Mesenchymal stem cell (in vitro differentiated cells and primary cell): ENCODE data around the gene HMGXB4.

Experiments used
- DNase-seq: peaks from one replicate; pipeline ENCODE4 v3.0.0-alpha.2; 2013
- H2AFZ ChIP-seq: one replicate; pipeline ENCODE4 v1.6.1; 2013; ENCODE audit warnings: low read depth, mild to moderate bottlenecking, control low read depth, inconsistent platforms, low read length, moderate library complexity
- H2AK5ac ChIP-seq: 2 replicates; pipeline ENCODE4 v1.6.1; 2013; ENCODE audit warnings: low read length, moderate library complexity, mild to moderate bottlenecking, inconsistent platforms; ENCODE audit not compliant: severe bottlenecking
- H2BK120ac ChIP-seq: one replicate; pipeline ENCODE4 v1.6.1; 2013; ENCODE audit warnings: low read depth, mild to moderate bottlenecking, inconsistent platforms, low read length, moderate library complexity
- H2BK12ac ChIP-seq, 2 experiments: one replicate each; pipeline ENCODE4 v1.6.1; 2013; ENCODE audit warnings: inconsistent platforms in 2 of 2, low read length in 2 of 2, mild to moderate bottlenecking in 2 of 2, moderate library complexity in 2 of 2, control low read depth in 1 of 2
- H2BK15ac ChIP-seq: one replicate; pipeline ENCODE4 v1.6.1; 2013; ENCODE audit warnings: mild to moderate bottlenecking, low read depth, inconsistent platforms; ENCODE audit not compliant: poor library complexity, severe bottlenecking
- H2BK5ac ChIP-seq: 2 replicates; pipeline ENCODE4 v1.6.1; 2013; ENCODE audit warnings: low read depth, mild to moderate bottlenecking, low read length, control low read depth, inconsistent platforms; ENCODE audit not compliant: poor library complexity, severe bottlenecking
- H3K14ac ChIP-seq, 2 experiments: one replicate each; pipeline ENCODE4 v1.6.1; 2013; ENCODE audit warnings: inconsistent platforms in 2 of 2, low read length in 2 of 2, control low read depth in 1 of 2, mild to moderate bottlenecking in 1 of 2, moderate library complexity in 1 of 2
- H3K18ac ChIP-seq, 2 experiments: one replicate each; pipeline ENCODE4 v1.6.1; 2013; ENCODE audit warnings: inconsistent platforms in 2 of 2, low read length in 2 of 2, control low read depth in 1 of 2, low read depth in 1 of 2, mild to moderate bottlenecking in 1 of 2
- H3K23ac ChIP-seq, 2 experiments: one replicate each; pipeline ENCODE4 v1.6.1; 2013; ENCODE audit warnings: inconsistent platforms in 2 of 2, low read length in 2 of 2, mild to moderate bottlenecking in 2 of 2, moderate library complexity in 2 of 2, control low read depth in 1 of 2
- H3K27ac ChIP-seq: 2 replicates; pipeline ENCODE4 v1.5.1; 2013; ENCODE audit warnings: mild to moderate bottlenecking, moderate library complexity, low read length, control low read depth, inconsistent platforms; ENCODE audit not compliant: poor library complexity, severe bottlenecking
- H3K27me3 ChIP-seq, 2 experiments: 2 replicates each; pipeline versions ENCODE4 v1.6.1 to v1.7.0; 2013; ENCODE audit warnings: low read length in 2 of 2, mild to moderate bottlenecking in 2 of 2, moderate library complexity in 2 of 2, control low read depth in 1 of 2, inconsistent platforms in 1 of 2; ENCODE audit not compliant: control insufficient read depth in 1 of 2, insufficient read depth in 1 of 2
- H3K36me3 ChIP-seq, 2 experiments: 2 replicates each; pipeline versions ENCODE4 v1.6.1 to v1.7.0; 2013; ENCODE audit warnings: low read length in 2 of 2, control low read depth in 1 of 2, inconsistent platforms in 1 of 2, low read depth in 1 of 2, mild to moderate bottlenecking in 1 of 2; ENCODE audit not compliant: insufficient read depth in 2 of 2, control insufficient read depth in 1 of 2
- H3K4ac ChIP-seq, 2 experiments: one replicate each; pipeline ENCODE4 v1.6.1; 2013; ENCODE audit warnings: inconsistent platforms in 2 of 2, low read length in 2 of 2, mild to moderate bottlenecking in 2 of 2, moderate library complexity in 2 of 2, control low read depth in 1 of 2, low read depth in 1 of 2
- H3K4me1 ChIP-seq: 2 replicates; pipeline ENCODE4 v1.6.1; 2013; ENCODE audit warnings: low read depth, low read length, control low read depth; ENCODE audit not compliant: control insufficient read depth, insufficient read depth
- H3K4me2 ChIP-seq: 2 replicates; pipeline ENCODE4 v1.6.1; 2013; ENCODE audit warnings: low read length, mild to moderate bottlenecking, inconsistent platforms; ENCODE audit not compliant: poor library complexity, severe bottlenecking
- H3K4me3 ChIP-seq, 2 experiments: 2 replicates each; pipeline versions ENCODE4 v1.5.1 to v1.7.0; 2013; ENCODE audit warnings: low read length in 2 of 2, mild to moderate bottlenecking in 2 of 2, control low read depth in 1 of 2, low read depth in 1 of 2; ENCODE audit not compliant: insufficient read depth in 1 of 2
- H3K79me1 ChIP-seq: replicated peaks from 2 replicates; pipeline ENCODE4 v1.6.1; 2013; ENCODE audit warnings: mild to moderate bottlenecking, control low read depth, low read length, inconsistent platforms; ENCODE audit not compliant: poor library complexity, severe bottlenecking
- H3K9ac ChIP-seq: 2 replicates; pipeline ENCODE4 v1.7.0; 2013; ENCODE audit warnings: mild to moderate bottlenecking, low read length, moderate library complexity
- H3K9me3 ChIP-seq: 2 replicates; pipeline ENCODE4 v1.7.0; 2013; ENCODE audit warnings: mild to moderate bottlenecking, low read length; ENCODE audit not compliant: control insufficient read depth
- H4K8ac ChIP-seq: one replicate; pipeline ENCODE4 v1.6.1; 2013; ENCODE audit warnings: inconsistent platforms, mild to moderate bottlenecking, low read length, moderate library complexity
- H4K91ac ChIP-seq: one replicate; pipeline ENCODE4 v1.6.1; 2013; ENCODE audit warnings: mild to moderate bottlenecking, low read length, inconsistent platforms
- WGBS: methylation state at CpG from one replicate; pipeline ENCODE4 v1.1.7; 2013; ENCODE audit warnings: mixed read lengths; 5-methylcytosine and 5-hydroxymethylcytosine counted together

HMGXB4 gene

GRCh38 chr22:35212996-35213395 is 44.3 kb upstream of the HMGXB4 start:
- WGBS = 68% methylated on average over 3 of the region's 3 CpGs
- Histone ChIP-seq H3K14ac (no peak overlapping the region), H3K27me3 (peaks cover 3 to 8% of the 10 kb centered on the region in 2 experiments), H2BK120ac (no peak overlapping the region), H3K4me1 (peaks cover 5% of the 10 kb centered on the region), H3K4ac (no peak overlapping the region), H3K4me3 (no peak overlapping the region), H2AFZ (no peak overlapping the region), H4K91ac (no peak overlapping the region), H3K79me1 (no peaks in the 10 kb centered on the region), H2BK12ac (no peak overlapping the region), H3K9ac (no peak overlapping the region), H2AK5ac (no peak overlapping the region), H4K8ac (no peak overlapping the region), H3K36me3 (no peaks in the 10 kb centered on the region), H3K4me2 (no peak overlapping the region), H3K9me3 (no peaks in the 10 kb centered on the region), H3K23ac (no peak overlapping the region), H3K27ac (no peak overlapping the region), H2BK15ac (no peak overlapping the region), H2BK5ac (no peak overlapping the region), H3K18ac (no peak overlapping the region)
- no peak for DNase-seq

GRCh38 chr22:35214968-35215367 is 42.3 kb upstream of the HMGXB4 start:
- Histone ChIP-seq H3K36me3 (no peaks in the 10 kb centered on the region), H3K18ac (no peak overlapping the region), H2BK15ac (no peak overlapping the region), H3K4ac (no peak overlapping the region), H3K23ac (no peak overlapping the region), H3K14ac (no peak overlapping the region), H2BK120ac (no peak overlapping the region), H3K4me2 (no peak overlapping the region), H3K9ac (no peak overlapping the region), H2AFZ (no peak overlapping the region), H4K91ac (no peak overlapping the region), H3K4me1 (peaks cover 5% of the 10 kb centered on the region), H3K79me1 (no peaks in the 10 kb centered on the region), H3K4me3 (no peak overlapping the region), H3K27me3 (peaks cover 0 to 6% of the 10 kb centered on the region in 2 experiments), H3K9me3 (no peaks in the 10 kb centered on the region), H2AK5ac (no peak overlapping the region), H2BK12ac (no peak overlapping the region), H4K8ac (no peak overlapping the region), H2BK5ac (no peak overlapping the region), H3K27ac (no peak overlapping the region)
- WGBS = 81% methylated on average over 5 of the region's 6 CpGs
- DNase-seq = no peak

- Histone ChIP-seq H4K91ac (no peak overlapping the region), H3K9me3 (no peaks in the 10 kb centered on the region), H3K4me1 (peaks cover 5% of the 10 kb centered on the region), H3K4ac (no peak overlapping the region), H3K14ac (no peak overlapping the region), H3K18ac (no peak overlapping the region), H2BK5ac (no peak overlapping the region), H3K79me1 (no peaks in the 10 kb centered on the region), H2AFZ (no peak overlapping the region), H3K36me3 (no peaks in the 10 kb centered on the region), H3K4me3 (no peak overlapping the region), H3K4me2 (no peak overlapping the region), H4K8ac (no peak overlapping the region), H3K27ac (no peak overlapping the region), H3K23ac (no peak overlapping the region), H2AK5ac (no peak overlapping the region), H3K27me3 (peaks cover 0 to 6% of the 10 kb centered on the region in 2 experiments), H2BK120ac (no peak overlapping the region), H2BK12ac (no peak overlapping the region), H2BK15ac (no peak overlapping the region), H3K9ac (no peak overlapping the region)
- DNase-seq = no peak
- 59% methylated on average over 3 of the region's 3 CpGs for WGBS
These were observed 41.3 kb upstream of the HMGXB4 start for GRCh38 chr22:35215993-35216392.

- Histone ChIP-seq H3K9ac (no peak overlapping the region), H3K23ac (no peak overlapping the region), H3K4me3 (no peak overlapping the region), H3K79me1 (no peaks in the 10 kb centered on the region), H3K14ac (no peak overlapping the region), H2BK12ac (no peak overlapping the region), H2BK120ac (no peak overlapping the region), H3K9me3 (no peaks in the 10 kb centered on the region), H3K18ac (no peak overlapping the region), H3K36me3 (no peaks in the 10 kb centered on the region), H2AFZ (no peak overlapping the region), H4K8ac (no peak overlapping the region), H2AK5ac (no peak overlapping the region), H2BK5ac (no peak overlapping the region), H4K91ac (no peak overlapping the region), H3K27me3 (peaks cover 0 to 6% of the 10 kb centered on the region in 2 experiments), H3K4me2 (no peak overlapping the region), H3K4me1 (no peaks in the 10 kb centered on the region), H3K4ac (no peak overlapping the region), H2BK15ac (no peak overlapping the region), H3K27ac (no peak overlapping the region)
- DNase-seq = no peak
- 65% methylated on average over 1 of the region's 2 CpGs for WGBS
These were observed 39.8 kb upstream of the HMGXB4 start for GRCh38 chr22:35217527-35217926.
